HEK293T (cell line): Measurements from ENCODE around the gene SETD2.

Source experiments
- FOXK2 ChIP-seq: fragments of 450-650 bp; IDR thresholded peaks from 2 replicates; pipeline ENCODE4 v1.6.1; 2016; ENCODE audit warnings: mild to moderate bottlenecking
- FOXM1 ChIP-seq: fragments of 450-650 bp; IDR thresholded peaks from 2 replicates; pipeline ENCODE4 v1.6.1; 2017; ENCODE audit warnings: mild to moderate bottlenecking, borderline replicate concordance
- NFRKB ChIP-seq: fragments of 450-650 bp; IDR thresholded peaks from 2 replicates; pipeline ENCODE4 v1.6.1; 2016; ENCODE audit warnings: mild to moderate bottlenecking, moderate library complexity

DNA sequence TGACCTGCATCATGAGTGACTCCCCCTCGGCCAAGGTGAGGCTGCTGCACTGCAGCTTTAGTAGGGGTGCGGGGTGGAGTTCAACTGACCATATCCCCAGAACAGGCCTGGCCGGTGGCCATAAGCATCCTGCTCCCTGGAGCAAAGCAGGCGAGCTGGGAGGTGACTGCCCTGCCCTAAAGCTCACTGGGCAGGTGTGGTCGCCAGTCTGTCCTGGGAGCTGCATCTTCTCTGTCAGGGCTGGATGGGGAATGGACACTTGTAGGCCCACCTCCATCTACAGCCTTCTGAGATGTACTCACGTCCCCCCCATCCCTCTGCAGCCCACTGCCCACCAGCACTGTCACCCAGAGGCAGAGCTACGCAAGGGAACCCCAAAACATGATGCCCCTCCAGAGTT is 169.9 kb downstream of the SETD2 start:
- TF ChIP-seq FOXK2 (no peak), FOXM1 (no peak), NFRKB (no peak)
